Measurements from ENCODE around the gene USP13.
A peak's percentile ranks its signal among the peaks of the same experiment; 100 is the strongest.

Gene USP13

GRCh38 chr3:179807588-179807987 lies 154.7 kb downstream of the USP13 start:
- no peak for DNase-seq (ENCODE audit: low read depth)
- H3K4me3 ChIP-seq (ENCODE audit: low read length): no peak overlapping the region
- no peaks in the 10 kb centered on the region for H3K9me3 ChIP-seq (ENCODE audit: control insufficient read depth, low read length)
- H3K4me1 ChIP-seq (ENCODE audit: control insufficient read depth, insufficient read depth, low read length): peaks cover 20% of the 10 kb centered on the region
- no peak overlapping the region for H3K9ac ChIP-seq (ENCODE audit: low read length)
- H3K36me3 ChIP-seq (ENCODE audit: control insufficient read depth, insufficient read depth, low read length, severe bottlenecking): no peaks in the 10 kb centered on the region
- no peaks in the 10 kb centered on the region for H3K27me3 ChIP-seq (replicated peaks; ENCODE audit: control insufficient read depth, insufficient read depth, low read length)

- H3K9me3 ChIP-seq (ENCODE audit: control insufficient read depth, low read length): no peaks in the 10 kb centered on the region
- DNase-seq (ENCODE audit: low read depth): no peak
- no peak overlapping the region for H3K9ac ChIP-seq (ENCODE audit: low read length)
- no peak overlapping the region for H3K4me3 ChIP-seq (ENCODE audit: low read length)
- no peaks in the 10 kb centered on the region for H3K27me3 ChIP-seq (replicated peaks; ENCODE audit: control insufficient read depth, insufficient read depth, low read length)
- no peaks in the 10 kb centered on the region for H3K36me3 ChIP-seq (ENCODE audit: control insufficient read depth, insufficient read depth, low read length, severe bottlenecking)
- H3K4me1 ChIP-seq (ENCODE audit: control insufficient read depth, insufficient read depth, low read length): peaks cover 20% of the 10 kb centered on the region
Measured at GRCh38 chr3:179809639-179810038, 156.8 kb downstream of the USP13 start.

- peak overlapping the region; percentile 81 for H3K9ac ChIP-seq (ENCODE audit: low read length)
- no peaks in the 10 kb centered on the region for H3K36me3 ChIP-seq (ENCODE audit: control insufficient read depth, insufficient read depth, low read length, severe bottlenecking)
- DNase-seq (ENCODE audit: low read depth): peak; percentile 87
Measured at GRCh38 chr3:179811321-179812095, 158.7 kb downstream of the USP13 start.

GRCh38 chr3:179812096-179812382 lies 159.2 kb downstream of the USP13 start:
- no peaks in the 10 kb centered on the region for H3K9me3 ChIP-seq (ENCODE audit: control insufficient read depth, low read length)
- no peak overlapping the region for H3K9ac ChIP-seq (ENCODE audit: low read length)
- no peaks in the 10 kb centered on the region for H3K27me3 ChIP-seq (replicated peaks; ENCODE audit: control insufficient read depth, insufficient read depth, low read length)
- no peak overlapping the region for H3K4me3 ChIP-seq (ENCODE audit: low read length)
- no peaks in the 10 kb centered on the region for H3K36me3 ChIP-seq (ENCODE audit: control insufficient read depth, insufficient read depth, low read length, severe bottlenecking)
- H3K4me1 ChIP-seq (ENCODE audit: control insufficient read depth, insufficient read depth, low read length): peaks cover 13% of the 10 kb centered on the region
- DNase-seq (ENCODE audit: low read depth): no peak

More at GRCh38 chr3:179811321-179812095, 158.7 kb downstream of the USP13 start:
- Histone ChIP-seq H3K27me3 (replicated peaks; ENCODE audit: control insufficient read depth, insufficient read depth, low read length) (no peaks in the 10 kb centered on the region), H3K9me3 (ENCODE audit: control insufficient read depth, low read length) (no peaks in the 10 kb centered on the region), H3K4me3 (ENCODE audit: low read length) (peak overlapping the region; percentile 40), H3K4me1 (ENCODE audit: control insufficient read depth, insufficient read depth, low read length) (peaks cover 14% of the 10 kb centered on the region)

GRCh38 chr3:179819379-179819778 lies 166.5 kb downstream of the USP13 start:
- H3K4me1 ChIP-seq (ENCODE audit: control insufficient read depth, insufficient read depth, low read length): peaks cover 10% of the 10 kb centered on the region
- DNase-seq (ENCODE audit: low read depth): no peak
- no peaks in the 10 kb centered on the region for H3K27me3 ChIP-seq (replicated peaks; ENCODE audit: control insufficient read depth, insufficient read depth, low read length)
- no peak overlapping the region for H3K9ac ChIP-seq (ENCODE audit: low read length)
- H3K4me3 ChIP-seq (ENCODE audit: low read length): no peak overlapping the region
- no peaks in the 10 kb centered on the region for H3K36me3 ChIP-seq (ENCODE audit: control insufficient read depth, insufficient read depth, low read length, severe bottlenecking)
- no peaks in the 10 kb centered on the region for H3K9me3 ChIP-seq (ENCODE audit: control insufficient read depth, low read length)

GRCh38 chr3:179822296-179822695 lies 169.5 kb downstream of the USP13 start:
- DNase-seq (ENCODE audit: low read depth): no peak
- H3K36me3 ChIP-seq (ENCODE audit: control insufficient read depth, insufficient read depth, low read length, severe bottlenecking): no peaks in the 10 kb centered on the region

GRCh38 chr3:179825527-179826246 lies 172.8 kb downstream of the USP13 start:
- Histone ChIP-seq H3K4me3 (ENCODE audit: low read length) (no peak overlapping the region), H3K36me3 (ENCODE audit: control insufficient read depth, insufficient read depth, low read length, severe bottlenecking) (no peaks in the 10 kb centered on the region), H3K9me3 (ENCODE audit: control insufficient read depth, low read length) (no peaks in the 10 kb centered on the region), H3K4me1 (ENCODE audit: control insufficient read depth, insufficient read depth, low read length) (no peaks in the 10 kb centered on the region), H3K27me3 (replicated peaks; ENCODE audit: control insufficient read depth, insufficient read depth, low read length) (no peaks in the 10 kb centered on the region), H3K9ac (ENCODE audit: low read length) (no peak overlapping the region)
- DNase-seq (ENCODE audit: low read depth): no peak

More at GRCh38 chr3:179822296-179822695, 169.5 kb downstream of the USP13 start:
- H3K27me3 ChIP-seq (replicated peaks; ENCODE audit: control insufficient read depth, insufficient read depth, low read length): no peaks in the 10 kb centered on the region
- no peak overlapping the region for H3K4me3 ChIP-seq (ENCODE audit: low read length)
- H3K9ac ChIP-seq (ENCODE audit: low read length): no peak overlapping the region
- no peaks in the 10 kb centered on the region for H3K9me3 ChIP-seq (ENCODE audit: control insufficient read depth, low read length)
- H3K4me1 ChIP-seq (ENCODE audit: control insufficient read depth, insufficient read depth, low read length): peaks cover 10% of the 10 kb centered on the region

- Histone ChIP-seq H3K27me3 (replicated peaks; ENCODE audit: control insufficient read depth, insufficient read depth, low read length) (no peaks in the 10 kb centered on the region), H3K36me3 (ENCODE audit: control insufficient read depth, insufficient read depth, low read length, severe bottlenecking) (no peaks in the 10 kb centered on the region), H3K4me1 (ENCODE audit: control insufficient read depth, insufficient read depth, low read length) (no peaks in the 10 kb centered on the region), H3K9me3 (ENCODE audit: control insufficient read depth, low read length) (no peaks in the 10 kb centered on the region), H3K9ac (ENCODE audit: low read length) (no peak overlapping the region), H3K4me3 (ENCODE audit: low read length) (no peak overlapping the region)
- DNase-seq (ENCODE audit: low read depth): no peak
Measured at GRCh38 chr3:179826247-179826637, 173.4 kb downstream of the USP13 start.

GRCh38 chr3:179828738-179829137 lies 175.9 kb downstream of the USP13 start:
- H3K27me3 ChIP-seq (replicated peaks; ENCODE audit: control insufficient read depth, insufficient read depth, low read length): peaks cover 3% of the 10 kb centered on the region
- no peak for DNase-seq (ENCODE audit: low read depth)
- H3K9me3 ChIP-seq (ENCODE audit: control insufficient read depth, low read length): no peaks in the 10 kb centered on the region
- no peaks in the 10 kb centered on the region for H3K36me3 ChIP-seq (ENCODE audit: control insufficient read depth, insufficient read depth, low read length, severe bottlenecking)
- no peak overlapping the region for H3K4me3 ChIP-seq (ENCODE audit: low read length)
- no peak overlapping the region for H3K9ac ChIP-seq (ENCODE audit: low read length)
- no peaks in the 10 kb centered on the region for H3K4me1 ChIP-seq (ENCODE audit: control insufficient read depth, insufficient read depth, low read length)

- Histone ChIP-seq H3K36me3 (ENCODE audit: control insufficient read depth, insufficient read depth, low read length, severe bottlenecking) (no peaks in the 10 kb centered on the region), H3K9me3 (ENCODE audit: control insufficient read depth, low read length) (no peaks in the 10 kb centered on the region), H3K9ac (ENCODE audit: low read length) (no peak overlapping the region), H3K4me3 (ENCODE audit: low read length) (no peak overlapping the region), H3K4me1 (ENCODE audit: control insufficient read depth, insufficient read depth, low read length) (no peaks in the 10 kb centered on the region), H3K27me3 (replicated peaks; ENCODE audit: control insufficient read depth, insufficient read depth, low read length) (peaks cover 3% of the 10 kb centered on the region)
- no peak for DNase-seq (ENCODE audit: low read depth)
Measured at GRCh38 chr3:179829401-179829800, 176.6 kb downstream of the USP13 start.

GRCh38 chr3:179832333-179832854 lies 179.6 kb downstream of the USP13 start:
- no peak overlapping the region for H3K4me3 ChIP-seq (ENCODE audit: low read length)
- no peak for DNase-seq (ENCODE audit: low read depth)
- H3K36me3 ChIP-seq (ENCODE audit: control insufficient read depth, insufficient read depth, low read length, severe bottlenecking): no peaks in the 10 kb centered on the region

More at GRCh38 chr3:179832333-179832854, 179.6 kb downstream of the USP13 start:
- no peaks in the 10 kb centered on the region for H3K9me3 ChIP-seq (ENCODE audit: control insufficient read depth, low read length)
- no peak overlapping the region for H3K9ac ChIP-seq (ENCODE audit: low read length)
- peaks cover 3% of the 10 kb centered on the region for H3K27me3 ChIP-seq (replicated peaks; ENCODE audit: control insufficient read depth, insufficient read depth, low read length)
- H3K4me1 ChIP-seq (ENCODE audit: control insufficient read depth, insufficient read depth, low read length): peaks cover 6% of the 10 kb centered on the region
